HEK293T (cell line): ENCODE measurements around the gene IFNLR1.

Experiments used
- CTCF ChIA-PET: fragments of 350-600 bp; formaldehyde crosslinking; extraction: SDS; loops from one replicate; lab custom pipeline; 2021; ENCODE audit warnings: antibody characterized with exemption, inconsistent platforms; lab: Yijun Ruan, JAX
- POLR2A ChIA-PET: fragments of 350-600 bp; formaldehyde crosslinking; extraction: SDS; loops from one replicate; lab custom pipeline; 2020; ENCODE audit warnings: antibody characterized with exemption, inconsistent platforms; lab: Yijun Ruan, JAX
- DNase-seq: peaks from one replicate; pipeline ENCODE4 v3.0.0; 2012; ENCODE audit warnings: mixed read lengths; ENCODE audit errors: extremely low spot score
- ARNT ChIP-seq: fragments of 450-650 bp; IDR thresholded peaks from 2 replicates; pipeline ENCODE4 v1.6.1; 2017; ENCODE audit warnings: mild to moderate bottlenecking
- BHLHE40 ChIP-seq: fragments of 450-650 bp; IDR thresholded peaks from 2 replicates; pipeline ENCODE4 v1.6.1; 2016; ENCODE audit warnings: mild to moderate bottlenecking, moderate library complexity, borderline replicate concordance
- CTBP1 ChIP-seq: fragments of 450-650 bp; IDR thresholded peaks from 2 replicates; pipeline ENCODE4 v1.6.1; 2016; ENCODE audit warnings: borderline replicate concordance
- ELF4 ChIP-seq: fragments of 450-650 bp; IDR thresholded peaks from 2 replicates; pipeline ENCODE4 v1.6.1; 2017; ENCODE audit warnings: antibody characterized with exemption
- FOXA1 ChIP-seq: fragments of 450-650 bp; IDR thresholded peaks from 2 replicates; pipeline ENCODE4 v1.6.1; 2016; ENCODE audit warnings: mild to moderate bottlenecking
- FOXK2 ChIP-seq: fragments of 450-650 bp; IDR thresholded peaks from 2 replicates; pipeline ENCODE4 v1.6.1; 2016; ENCODE audit warnings: mild to moderate bottlenecking
- FOXM1 ChIP-seq: fragments of 450-650 bp; IDR thresholded peaks from 2 replicates; pipeline ENCODE4 v1.6.1; 2017; ENCODE audit warnings: mild to moderate bottlenecking, borderline replicate concordance
- HDGF ChIP-seq: fragments of 450-650 bp; IDR thresholded peaks from 2 replicates; pipeline ENCODE4 v1.6.1; 2017; ENCODE audit warnings: antibody characterized with exemption, borderline replicate concordance
- L3MBTL2 ChIP-seq: fragments of 450-650 bp; conservative IDR thresholded peaks from 2 replicates; pipeline ENCODE4 v1.6.1; 2016; ENCODE audit warnings: mild to moderate bottlenecking
- LEF1 ChIP-seq: fragments of 450-650 bp; IDR thresholded peaks from 2 replicates; pipeline ENCODE4 v1.6.1; 2017; ENCODE audit warnings: mild to moderate bottlenecking, borderline replicate concordance
- NFRKB ChIP-seq: fragments of 450-650 bp; IDR thresholded peaks from 2 replicates; pipeline ENCODE4 v1.6.1; 2016; ENCODE audit warnings: mild to moderate bottlenecking, moderate library complexity
- PKNOX1 ChIP-seq: fragments of 450-650 bp; IDR thresholded peaks from 2 replicates; pipeline ENCODE4 v1.6.1; 2016
- SP1 ChIP-seq: fragments of 450-650 bp; IDR thresholded peaks from 2 replicates; pipeline ENCODE4 v1.6.1; 2017
- SUZ12 ChIP-seq: fragments of 450-650 bp; IDR thresholded peaks from 2 replicates; pipeline ENCODE4 v1.6.1; 2016; ENCODE audit warnings: mild to moderate bottlenecking
- TARDBP ChIP-seq: fragments of 450-650 bp; IDR thresholded peaks from 2 replicates; pipeline ENCODE4 v1.6.1; 2016
- ZNF384 ChIP-seq: fragments of 450-650 bp; IDR thresholded peaks from 2 replicates; pipeline ENCODE4 v1.6.1; 2016

The IFNLR1 gene

GRCh38 chr1:24206516-24207394, 19.7 kb upstream of the IFNLR1 start:
- TF ChIP-seq PKNOX1 (no peak), ELF4 (no peak), HDGF (no peak), CTBP1 (no peak), BHLHE40 (no peak), FOXK2 (no peak), FOXA1 (no peak), ZNF384 (no peak), ARNT (no peak), NFRKB (no peak), TARDBP (no peak), FOXM1 (no peak), LEF1 (no peak), SUZ12 (no peak)
- CTCF ChIA-PET = interaction anchor here (0.6 to 2.2 kb wide), 2 partner anchors 184 to 231 kb away, joined by 3 to 7 read pairs; no protein-coding TSS in a partner anchor
- no peak for DNase-seq
- POLR2A ChIA-PET = no interaction called here

- ChIA-PET CTCF (interaction anchor here (1.0 to 2.2 kb wide), 2 partner anchors 185 to 625 kb away, joined by 3 to 7 read pairs; no protein-coding TSS in a partner anchor), POLR2A (no interaction called here)
- TF ChIP-seq HDGF = no peak
- no peak for TF ChIP-seq NFRKB
- TF ChIP-seq CTBP1 = no peak
- no peak for TF ChIP-seq SP1
- TF ChIP-seq ZNF384 = no peak
- no peak for TF ChIP-seq TARDBP
- TF ChIP-seq ELF4 = no peak
- no peak for DNase-seq
Measured at GRCh38 chr1:24206083-24206464, 19.0 kb upstream of the IFNLR1 start.

- POLR2A ChIA-PET = no interaction called here
- no peak for DNase-seq
- TF ChIP-seq ZNF384 (no peak), ELF4 (no peak), SP1 (no peak)
- CTCF ChIA-PET = interaction anchor here (1.0 to 2.2 kb wide), 2 partner anchors 185 to 625 kb away, joined by 3 to 7 read pairs; no protein-coding TSS in a partner anchor
Measured at GRCh38 chr1:24205345-24206082, 18.4 kb upstream of the IFNLR1 start.

GRCh38 chr1:24204116-24204515, 17.0 kb upstream of the IFNLR1 start:
- POLR2A ChIA-PET = no interaction called here
- no peak for DNase-seq
- TF ChIP-seq FOXM1 = no peak
- no peak for TF ChIP-seq FOXA1
- no peak for TF ChIP-seq ZNF384
- TF ChIP-seq PKNOX1 = no peak
- TF ChIP-seq CTBP1 = no peak
- TF ChIP-seq LEF1 = no peak
- no peak for TF ChIP-seq NFRKB
- TF ChIP-seq ELF4 = no peak
- TF ChIP-seq SUZ12 = no peak
- TF ChIP-seq ARNT = no peak
- no peak for TF ChIP-seq TARDBP
- no peak for TF ChIP-seq HDGF
- TF ChIP-seq BHLHE40 = no peak
- CTCF ChIA-PET = interaction anchor here (1.3 to 1.6 kb wide), 2 partner anchors 187 to 188 kb away, joined by 5 to 9 read pairs; no protein-coding TSS in a partner anchor

GRCh38 chr1:24203404-24203803, 16.3 kb upstream of the IFNLR1 start:
- TF ChIP-seq NFRKB = no peak
- no peak for TF ChIP-seq PKNOX1
- TF ChIP-seq BHLHE40 = no peak
- no peak for TF ChIP-seq LEF1
- TF ChIP-seq ARNT = no peak
- TF ChIP-seq FOXA1 = no peak
- no peak for TF ChIP-seq ELF4
- TF ChIP-seq HDGF = no peak
- no peak for TF ChIP-seq L3MBTL2
- no peak for TF ChIP-seq FOXK2
- no peak for TF ChIP-seq SP1
- TF ChIP-seq FOXM1 = no peak
- TF ChIP-seq SUZ12 = no peak
- TF ChIP-seq CTBP1 = no peak
- TF ChIP-seq TARDBP = no peak
- TF ChIP-seq ZNF384 = no peak
- POLR2A ChIA-PET = no interaction called here
- DNase-seq = no peak
- CTCF ChIA-PET = interaction anchor here (0.7 to 1.6 kb wide), 3 partner anchors 9 to 189 kb away, joined by 5 to 9 read pairs (median 6); no protein-coding TSS in a partner anchor
